ENCODE results near the gene GRIA3. TPM values are rescaled to one million over a fixed set of nuclear protein-coding genes. Genes with fewer than 3 reads are reported as not detected.
A peak's percentile ranks its signal among the peaks of the same experiment; 100 is the strongest.

Gene GRIA3
- total RNA-seq, 3 donors from 2014 or later: 0.51 to 1.2 (median 0.72) TPM

GRCh38 chrX:123442764-123443163 lies 258.7 kb downstream of the GRIA3 start:
- H3K36me3 ChIP-seq (ENCODE audit: low read depth): no peaks in the 10 kb centered on the region
- no peaks in the 10 kb centered on the region for H3K4me1 ChIP-seq (ENCODE audit: low read depth)
- H3K9me3 ChIP-seq: no peaks in the 10 kb centered on the region
- no peak overlapping the region for H3K4me3 ChIP-seq
- no peak for TF ChIP-seq CTCF (IDR thresholded peaks at IDR 0.05)
- ATAC-seq (no peak), DNase-seq (no peak)
- intact Hi-C loops (cut with DNase I, micrococcal nuclease): no loop called here

DNA sequence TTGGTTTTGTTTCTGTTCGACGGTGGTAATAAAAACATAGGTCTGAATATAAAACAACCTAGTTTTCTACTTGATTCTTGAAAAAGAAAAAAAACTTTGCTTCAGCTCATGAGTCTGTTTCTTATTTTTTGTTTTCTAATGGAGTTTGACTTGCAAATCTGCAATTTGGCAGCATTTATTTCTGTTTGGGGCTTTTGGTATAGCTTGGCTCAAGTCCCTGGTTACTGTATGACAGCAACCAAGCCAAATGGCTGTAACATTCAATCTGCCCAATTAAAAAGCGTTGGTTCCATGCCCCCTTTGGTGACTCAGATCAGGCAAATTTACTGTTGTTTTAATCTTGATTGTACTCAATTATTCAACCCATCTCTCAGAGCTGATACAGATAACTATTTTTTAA lies 263.4 kb downstream of the GRIA3 start:
- intact Hi-C loops (cut with DNase I, micrococcal nuclease): no loop called here
- TF ChIP-seq CTCF (IDR thresholded peaks at IDR 0.05): no peak

DNA sequence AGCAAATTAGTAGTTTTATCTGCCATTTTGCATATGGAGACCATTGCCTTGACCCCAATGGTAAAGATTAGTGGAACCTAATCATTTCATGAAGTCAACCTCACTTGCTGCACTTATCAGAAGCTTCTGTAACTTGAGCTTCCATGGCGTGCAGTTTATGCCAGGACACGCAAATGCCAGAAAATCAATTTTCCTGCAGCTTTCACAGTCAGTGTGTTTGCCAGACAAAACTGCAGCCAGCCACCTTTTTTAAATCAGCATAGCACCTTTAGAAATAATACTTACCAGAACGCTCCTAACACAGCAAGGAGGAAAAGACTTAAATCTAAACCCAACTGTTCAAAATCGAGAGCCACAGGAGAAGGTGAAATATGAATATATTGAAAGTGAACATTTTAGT lies 265.3 kb downstream of the GRIA3 start:
- intact Hi-C loops (cut with DNase I, micrococcal nuclease): no loop called here
- H3K4me1 ChIP-seq (ENCODE audit: low read depth): no peaks in the 10 kb centered on the region
- H3K36me3 ChIP-seq (ENCODE audit: low read depth): no peaks in the 10 kb centered on the region
- no peak overlapping the region for H3K4me3 ChIP-seq
- DNase-seq (no peak), ATAC-seq (no peak)
- TF ChIP-seq CTCF (IDR thresholded peaks at IDR 0.05): no peak
- H3K9me3 ChIP-seq: no peaks in the 10 kb centered on the region

More for the DNA sequence above, 263.4 kb downstream of the GRIA3 start:
- Histone ChIP-seq H3K36me3 (ENCODE audit: low read depth) (no peaks in the 10 kb centered on the region), H3K9me3 (no peaks in the 10 kb centered on the region), H3K4me3 (no peak overlapping the region), H3K4me1 (ENCODE audit: low read depth) (no peaks in the 10 kb centered on the region)
- DNase-seq (no peak), ATAC-seq (no peak)

DNA sequence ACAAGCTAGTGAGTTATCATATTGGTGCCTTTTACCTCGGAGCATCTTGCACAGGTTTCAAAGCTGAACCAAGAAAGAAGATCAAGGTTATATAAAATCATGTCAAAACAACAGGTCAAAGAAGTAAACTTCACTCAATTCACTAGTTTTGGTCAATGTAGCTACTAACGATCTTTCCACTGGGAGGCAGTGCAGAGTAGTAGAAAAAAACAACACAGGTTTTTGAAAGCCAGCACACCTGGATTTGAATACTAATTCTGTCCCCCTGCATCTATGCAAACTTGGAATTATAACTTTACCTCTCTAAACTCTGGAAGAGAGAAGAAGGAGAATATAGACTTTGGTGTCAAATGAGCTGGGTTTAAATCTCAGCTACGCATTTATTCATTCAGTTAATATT lies 266.1 kb downstream of the GRIA3 start:
- H3K36me3 ChIP-seq (ENCODE audit: low read depth): no peaks in the 10 kb centered on the region
- H3K9me3 ChIP-seq: no peaks in the 10 kb centered on the region
- H3K4me3 ChIP-seq: no peak overlapping the region
- no peaks in the 10 kb centered on the region for H3K4me1 ChIP-seq (ENCODE audit: low read depth)
- intact Hi-C loops (cut with DNase I, micrococcal nuclease): no loop called here
- DNase-seq (peak in 1 of 3 donors; percentile 25), ATAC-seq (no peak)
- no peak for TF ChIP-seq CTCF (IDR thresholded peaks at IDR 0.05)

DNA sequence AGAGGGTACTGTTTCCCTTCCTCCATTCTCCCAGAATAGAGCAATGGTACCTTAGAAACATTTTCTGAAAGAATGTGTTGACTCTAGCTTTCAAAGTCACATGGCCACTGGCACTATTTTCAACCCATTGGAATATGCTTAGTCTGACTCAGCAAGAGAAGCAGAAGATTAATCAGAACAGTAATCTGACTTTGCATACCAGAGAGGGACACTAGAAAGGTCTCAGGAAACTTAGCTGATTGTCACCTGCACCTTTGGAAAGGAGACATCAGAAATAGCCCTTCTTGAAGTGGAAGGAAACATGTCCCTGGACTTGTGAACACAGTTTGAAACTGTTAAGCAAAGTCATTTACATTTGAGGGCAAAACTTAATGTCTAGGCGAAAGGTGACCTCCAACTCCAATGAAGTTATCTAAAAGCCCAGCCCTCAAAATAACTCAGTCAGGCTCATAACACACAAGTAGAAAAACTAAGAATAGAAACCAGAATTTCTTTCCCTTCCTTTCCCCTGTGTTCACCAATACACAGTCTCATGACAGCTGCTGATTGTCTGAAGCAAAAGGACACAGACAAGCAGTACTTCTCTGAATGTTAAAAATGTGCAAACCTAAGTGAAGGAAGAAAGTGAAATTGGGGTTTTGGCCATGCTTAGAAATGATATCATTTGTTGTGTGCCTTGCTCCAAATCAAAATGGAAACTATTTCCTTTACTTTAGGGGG lies 270.8 kb downstream of the GRIA3 start:
- no peak for TF ChIP-seq CTCF (IDR thresholded peaks at IDR 0.05)
- ATAC-seq (no peak), DNase-seq (no peak)
- Histone ChIP-seq H3K4me3 (no peak overlapping the region), H3K4me1 (ENCODE audit: low read depth) (no peaks in the 10 kb centered on the region), H3K36me3 (ENCODE audit: low read depth) (no peaks in the 10 kb centered on the region), H3K9me3 (no peaks in the 10 kb centered on the region)
- intact Hi-C loops (cut with DNase I, micrococcal nuclease): no loop called here

DNA sequence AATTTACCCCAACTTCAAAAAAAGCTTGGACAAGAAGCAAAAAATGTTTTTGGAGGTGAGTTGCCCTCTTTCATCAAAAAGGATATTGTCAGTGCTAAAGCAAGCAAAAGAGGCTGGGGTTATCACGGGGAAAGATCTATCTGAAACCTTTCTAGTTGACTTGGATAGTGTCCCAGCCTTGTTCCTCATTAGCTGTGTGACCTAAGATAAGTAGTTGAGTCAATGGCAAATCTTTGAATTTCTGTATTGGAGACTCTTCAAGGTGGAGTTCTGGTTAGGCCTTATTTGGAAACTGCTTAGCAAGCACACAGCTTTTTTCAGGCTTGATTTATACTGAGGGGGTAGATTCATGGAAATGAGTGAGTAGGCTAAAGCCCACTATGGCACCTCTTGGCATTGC lies 271.6 kb downstream of the GRIA3 start:
- no peak for ATAC-seq
- H3K36me3 ChIP-seq (ENCODE audit: low read depth): no peaks in the 10 kb centered on the region
- DNase-seq: no peak

More for the DNA sequence above, 271.6 kb downstream of the GRIA3 start:
- H3K4me3 ChIP-seq: no peak overlapping the region
- TF ChIP-seq CTCF (IDR thresholded peaks at IDR 0.05): no peak
- intact Hi-C loops (cut with DNase I, micrococcal nuclease): no loop called here
- no peaks in the 10 kb centered on the region for H3K9me3 ChIP-seq
- H3K4me1 ChIP-seq (ENCODE audit: low read depth): no peaks in the 10 kb centered on the region
